Measurements from ENCODE around the gene GLUD1.
"Not testable (repeated sequence)": the region's sequence is repeated elsewhere in the genome, so short reads cannot be mapped to it uniquely, and the experiment has no call there.

The GLUD1 gene

DNA sequence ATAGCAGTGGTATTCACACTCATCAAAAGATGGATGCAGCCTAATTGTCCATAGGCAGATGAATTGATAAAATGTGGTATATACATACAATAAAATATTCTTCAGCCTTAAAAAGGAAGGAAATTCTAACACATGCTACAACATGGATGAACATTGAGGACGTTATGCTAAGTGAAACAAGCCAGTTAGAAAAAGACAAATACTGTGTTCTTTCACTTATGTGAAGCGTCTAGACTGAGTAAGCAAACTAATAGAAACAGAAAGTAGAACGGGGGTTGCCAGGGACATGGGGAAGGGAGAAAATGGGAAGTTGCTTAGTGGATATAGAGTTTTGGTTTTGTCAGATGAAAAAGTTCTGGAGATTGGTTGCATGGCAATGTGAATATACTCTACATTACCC lies 81.1 kb downstream of the GLUD1 start:
- H3K4me3 ChIP-seq (ENCODE audit: low read depth, low read length); DNase-seq (ENCODE audit: low read depth): not testable (repeated sequence)

DNA sequence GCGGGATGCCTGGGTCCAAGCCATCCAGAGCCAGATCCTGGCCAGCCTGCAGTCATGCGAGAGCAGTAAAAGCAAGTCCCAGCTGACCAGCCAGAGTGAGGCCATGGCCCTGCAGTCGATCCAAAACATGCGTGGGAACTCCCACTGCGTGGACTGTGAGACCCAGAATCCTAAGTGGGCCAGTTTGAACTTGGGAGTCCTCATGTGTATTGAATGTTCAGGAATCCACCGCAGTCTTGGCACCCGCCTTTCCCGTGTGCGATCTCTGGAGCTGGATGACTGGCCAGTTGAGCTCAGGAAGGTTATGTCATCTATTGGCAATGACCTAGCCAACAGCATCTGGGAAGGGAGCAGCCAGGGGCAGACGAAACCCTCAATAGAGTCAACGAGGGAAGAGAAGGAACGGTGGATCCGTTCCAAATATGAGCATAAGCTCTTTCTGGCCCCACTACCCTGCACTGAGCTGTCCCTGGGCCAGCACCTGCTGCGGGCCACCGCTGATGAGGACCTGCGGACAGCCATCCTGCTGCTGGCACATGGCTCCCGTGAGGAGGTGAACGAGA lies 85.4 kb downstream of the GLUD1 start:
- H3K4me3 ChIP-seq (ENCODE audit: low read depth, low read length); DNase-seq (ENCODE audit: low read depth): not testable (repeated sequence)

DNA sequence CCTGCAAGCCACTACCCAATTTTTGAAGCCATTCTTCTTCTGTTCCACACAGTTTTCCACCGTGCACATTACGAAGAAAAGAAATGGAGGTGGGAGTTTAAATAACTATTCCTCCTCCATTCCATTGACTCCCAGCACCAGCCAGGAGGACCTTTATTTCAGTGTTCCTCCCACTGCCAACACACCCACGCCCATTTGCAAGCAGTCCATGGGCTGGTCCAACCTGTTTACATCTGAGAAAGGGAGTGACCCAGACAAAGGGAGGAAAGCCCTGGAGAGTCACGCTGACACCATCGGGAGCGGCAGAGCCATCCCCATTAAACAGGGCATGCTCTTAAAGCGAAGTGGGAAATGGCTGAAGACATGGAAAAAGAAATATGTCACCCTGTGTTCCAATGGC lies 86.3 kb downstream of the GLUD1 start:
- not testable (repeated sequence) for H3K4me3 ChIP-seq (ENCODE audit: low read depth, low read length); DNase-seq (ENCODE audit: low read depth)

DNA sequence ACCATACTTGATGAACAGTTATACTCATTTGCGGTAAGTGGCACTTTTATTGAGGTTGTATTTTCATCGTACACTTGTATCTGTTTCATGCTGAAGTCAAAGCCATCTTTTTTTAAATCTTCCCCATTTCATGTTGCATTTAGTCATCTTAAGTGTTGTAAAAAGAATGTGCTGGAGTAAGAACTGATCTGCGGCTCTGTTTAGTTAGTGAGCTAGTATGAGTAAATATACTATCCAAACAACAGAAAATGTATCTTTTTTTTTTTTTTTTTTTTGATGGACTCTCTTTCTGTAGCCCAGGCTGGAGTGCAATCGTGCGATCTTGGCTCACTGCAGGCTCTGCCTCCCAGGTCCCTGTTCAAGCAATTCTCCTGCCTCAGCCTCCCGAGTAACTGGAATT lies 87.0 kb downstream of the GLUD1 start:
- not testable (repeated sequence) for H3K4me3 ChIP-seq (ENCODE audit: low read depth, low read length); DNase-seq (ENCODE audit: low read depth)

DNA sequence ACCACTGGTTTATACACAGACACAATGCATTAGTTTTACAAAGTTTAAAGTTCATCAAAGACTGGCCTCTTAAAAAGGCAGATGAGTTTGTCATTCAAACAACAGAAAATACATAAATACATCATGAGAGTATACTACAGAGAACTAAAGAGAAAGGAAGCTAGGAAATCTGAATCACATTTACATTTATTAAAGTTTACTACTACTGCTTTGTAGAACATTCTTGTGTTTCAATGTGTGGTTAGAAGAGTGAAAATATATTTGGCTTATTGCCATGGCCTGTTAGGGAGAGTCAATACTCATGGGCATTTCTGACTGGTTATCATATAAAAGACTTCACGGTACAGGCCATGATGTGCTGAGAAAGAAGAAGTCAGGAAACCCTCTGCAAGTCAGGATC lies 87.5 kb downstream of the GLUD1 start:
- not testable (repeated sequence) for DNase-seq (ENCODE audit: low read depth)

DNA sequence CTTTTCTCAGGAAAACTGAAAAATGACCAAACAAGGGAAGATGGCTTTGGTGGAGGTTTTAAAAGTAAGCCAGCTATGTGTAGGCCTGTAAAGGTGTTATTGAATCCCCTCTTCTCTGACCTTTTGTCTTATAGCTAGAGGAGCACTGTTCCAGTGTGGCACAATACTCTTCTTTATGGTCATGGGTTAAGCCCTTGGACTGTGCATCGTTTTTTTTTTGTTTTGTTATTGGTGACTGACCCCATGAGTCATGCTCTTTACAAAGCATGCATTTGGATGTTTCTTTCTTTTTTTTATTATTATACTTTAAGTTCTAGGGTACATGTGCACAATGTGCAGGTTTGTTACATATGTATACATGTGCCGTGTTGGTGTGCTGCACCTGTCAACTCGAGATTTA lies 94.2 kb downstream of the GLUD1 start:
- no peak overlapping the region for H3K4me3 ChIP-seq (ENCODE audit: low read depth, low read length)
- no peak for DNase-seq (ENCODE audit: low read depth)

More for the DNA sequence above, 87.5 kb downstream of the GLUD1 start:
- not testable (repeated sequence) for H3K4me3 ChIP-seq (ENCODE audit: low read depth, low read length)

All from skeletal muscle cell (primary cell).